A673 (cell line): ENCODE measurements around the gene SVOPL. TPM values are rescaled to one million over a fixed set of nuclear protein-coding genes. Genes with fewer than 3 reads are reported as not detected.

ENCODE experiments used
- BruUV-seq: library from RNA; stranded (reverse); fragments of 400-500 nt; replicated peaks from 2 replicates; lab custom pipeline; 2021; lab: Mats Ljungman, UMichigan
- CTCF ChIA-PET: fragments of 300-600 bp; sonication (Branson Sonifier 250); formaldehyde crosslinking; loops from one replicate; lab custom pipeline; 2022; ENCODE audit warnings: antibody characterized with exemption; lab: Charles Lee
- POLR2A ChIA-PET: fragments of 300-600 bp; sonication (Branson Sonifier 250); formaldehyde crosslinking; loops from one replicate; lab custom pipeline; 2022; ENCODE audit warnings: antibody characterized with exemption; ENCODE audit not compliant: low non-redundant PET; lab: Charles Lee
- DNase-seq: peaks from one replicate; pipeline ENCODE4 v3.0.0-alpha.2; 2015; ENCODE audit warnings: low spot score
- H3K27ac ChIP-seq: fragments of 200-600 bp; sonication (generic); 2 replicates; pipeline ENCODE4 v1.5.1; 2016; ENCODE audit warnings: mixed run types, low read depth, mild to moderate bottlenecking, mixed read lengths, antibody characterized with exemption, low read length; ENCODE audit not compliant: poor library complexity, severe bottlenecking
- H3K27me3 ChIP-seq: fragments of 200-600 bp; sonication (generic); replicated peaks from 2 replicates; pipeline ENCODE4 v1.6.1; 2017; ENCODE audit warnings: mixed run types, low read depth, mild to moderate bottlenecking, mixed read lengths, antibody characterized with exemption, low read length; ENCODE audit not compliant: insufficient read depth, poor library complexity
- H3K36me3 ChIP-seq: fragments of 200-600 bp; sonication (generic); 2 replicates; pipeline ENCODE4 v1.6.1; 2016; ENCODE audit warnings: mixed run types, mild to moderate bottlenecking, mixed read lengths, antibody characterized with exemption, low read length; ENCODE audit not compliant: insufficient read depth, poor library complexity, severe bottlenecking
- H3K4me1 ChIP-seq: fragments of 200-600 bp; sonication (generic); 2 replicates; pipeline ENCODE4 v1.6.1; 2017; ENCODE audit warnings: mixed run types, mild to moderate bottlenecking, mixed read lengths, antibody characterized with exemption, low read length; ENCODE audit not compliant: insufficient read depth, poor library complexity, severe bottlenecking
- H3K4me3 ChIP-seq: fragments of 200-600 bp; sonication (generic); 2 replicates; pipeline ENCODE4 v1.5.1; 2016; ENCODE audit warnings: low read depth, mixed run types, mild to moderate bottlenecking, mixed read lengths, low read length; ENCODE audit not compliant: poor library complexity, severe bottlenecking
- H3K9me3 ChIP-seq: fragments of 200-600 bp; sonication (generic); 2 replicates; pipeline ENCODE4 v1.6.1; 2016; ENCODE audit warnings: mixed run types, low read depth, mild to moderate bottlenecking, mixed read lengths, antibody characterized with exemption, low read length; ENCODE audit not compliant: poor library complexity, severe bottlenecking
- CTCF ChIP-seq: fragments of 300-800, 200-600 bp; sonication (generic); conservative IDR thresholded peaks from 2 replicates; pipeline ENCODE4 v1.5.1; 2017; ENCODE audit warnings: low read depth, mild to moderate bottlenecking, antibody characterized with exemption, low read length, moderate library complexity, mixed read lengths
- EZH2 ChIP-seq: fragments of 200-600 bp; sonication (generic); IDR thresholded peaks from 2 replicates; pipeline ENCODE4 v1.6.1; 2017; ENCODE audit warnings: borderline replicate concordance, low read depth, mild to moderate bottlenecking, mixed read lengths, antibody characterized with exemption, low read length; ENCODE audit not compliant: poor library complexity, severe bottlenecking
- intact Hi-C: fragments of 100-400 bp; cut with micrococcal nuclease; formaldehyde crosslinking; loops from one replicate; pipeline ENCODE4 v1.10.0; 2022; ENCODE audit not compliant: unreplicated experiment
- total RNA-seq: library from RNA; stranded (reverse); gene quantifications from 2 replicates; pipeline ENCODE4 v1.2.3, GENCODE V29; 2021

Gene SVOPL
- total RNA-seq, 1 experiment from 2014 or later = not detected

GRCh38 chr7:138716889-138717288 lies 15.7 kb upstream of the SVOPL start:
- TF ChIP-seq EZH2 = no peak
- no peak for TF ChIP-seq CTCF
- H3K27me3 ChIP-seq = no peaks in the 10 kb centered on the region
- no peaks in the 10 kb centered on the region for H3K9me3 ChIP-seq
- no peak overlapping the region for H3K27ac ChIP-seq
- no peak for DNase-seq
- no peaks in the 10 kb centered on the region for H3K4me1 ChIP-seq
- intact Hi-C loops = no loop called here
- H3K4me3 ChIP-seq = no peak overlapping the region
- H3K36me3 ChIP-seq = no peaks in the 10 kb centered on the region
- BruUV-seq = no TSS peak
- POLR2A ChIA-PET = no interaction called here
- CTCF ChIA-PET = no interaction called here

- no peak for DNase-seq
- Histone ChIP-seq H3K36me3 (no peaks in the 10 kb centered on the region), H3K4me1 (no peaks in the 10 kb centered on the region), H3K4me3 (no peak overlapping the region), H3K9me3 (no peaks in the 10 kb centered on the region), H3K27me3 (no peaks in the 10 kb centered on the region), H3K27ac (no peak overlapping the region)
- no TSS peak for BruUV-seq
- CTCF ChIA-PET = interaction anchor here (0.6 kb wide), 1 partner anchor 24 kb away, joined by 4 read pairs; no protein-coding TSS in a partner anchor
- intact Hi-C loops = no loop called here
- TF ChIP-seq CTCF (no peak), EZH2 (no peak)
- POLR2A ChIA-PET = no interaction called here
These were observed 12.0 kb upstream of the SVOPL start for GRCh38 chr7:138713191-138713590.

- no peaks in the 10 kb centered on the region for H3K36me3 ChIP-seq
- ChIA-PET CTCF (no interaction called here), POLR2A (no interaction called here)
- H3K4me3 ChIP-seq = no peak overlapping the region
- H3K27me3 ChIP-seq = no peaks in the 10 kb centered on the region
- no peak overlapping the region for H3K27ac ChIP-seq
- BruUV-seq = no TSS peak
- TF ChIP-seq EZH2 = no peak
- TF ChIP-seq CTCF = no peak
- H3K4me1 ChIP-seq = no peaks in the 10 kb centered on the region
- no peak for DNase-seq
- intact Hi-C loops = no loop called here
- no peaks in the 10 kb centered on the region for H3K9me3 ChIP-seq
These were observed 11.5 kb upstream of the SVOPL start for GRCh38 chr7:138712652-138713051.
